IPS DF 6.9 (cell line): ENCODE measurements around the gene ERO1B.
A peak's percentile ranks its signal among the peaks of the same experiment; 100 is the strongest.
"Not testable (repeated sequence)": the region's sequence is repeated elsewhere in the genome, so short reads cannot be mapped to it uniquely, and the experiment has no call there.

Experiments used
- DNase-seq: peaks from one replicate; pipeline ENCODE4 v3.0.0-alpha.2; 2013; ENCODE audit warnings: low read depth, low spot score
- H3K27ac ChIP-seq: one replicate; pipeline ENCODE4 v1.5.1; 2013; ENCODE audit warnings: low read length, control low read depth
- H3K27me3 ChIP-seq: 2 replicates; pipeline ENCODE4 v1.6.1; 2013; ENCODE audit warnings: mild to moderate bottlenecking, low read length; ENCODE audit not compliant: control insufficient read depth, insufficient read depth
- H3K36me3 ChIP-seq: 2 replicates; pipeline ENCODE4 v1.6.1; 2013; ENCODE audit warnings: low read length; ENCODE audit not compliant: control insufficient read depth, insufficient read depth
- H3K4me1 ChIP-seq: 2 replicates; pipeline ENCODE4 v1.6.1; 2013; ENCODE audit warnings: low read length; ENCODE audit not compliant: control insufficient read depth, insufficient read depth
- H3K4me3 ChIP-seq: 2 replicates; pipeline ENCODE4 v1.5.1; 2013; ENCODE audit warnings: mild to moderate bottlenecking, low read length
- H3K9me3 ChIP-seq: 2 replicates; pipeline ENCODE4 v1.6.1; 2013; ENCODE audit warnings: low read length, inconsistent platforms; ENCODE audit not compliant: control insufficient read depth, insufficient read depth
- WGBS: extraction: QIAGEN DNeasy Blood & Tissue Kit; methylation state at CpG from one replicate; pipeline ENCODE4 v1.1.7; 2013; ENCODE audit warnings: mixed read lengths, missing lambda C conversion rate; ENCODE audit not compliant: insufficient read length, insufficient coverage; 5-methylcytosine and 5-hydroxymethylcytosine counted together

ERO1B gene, protein sequence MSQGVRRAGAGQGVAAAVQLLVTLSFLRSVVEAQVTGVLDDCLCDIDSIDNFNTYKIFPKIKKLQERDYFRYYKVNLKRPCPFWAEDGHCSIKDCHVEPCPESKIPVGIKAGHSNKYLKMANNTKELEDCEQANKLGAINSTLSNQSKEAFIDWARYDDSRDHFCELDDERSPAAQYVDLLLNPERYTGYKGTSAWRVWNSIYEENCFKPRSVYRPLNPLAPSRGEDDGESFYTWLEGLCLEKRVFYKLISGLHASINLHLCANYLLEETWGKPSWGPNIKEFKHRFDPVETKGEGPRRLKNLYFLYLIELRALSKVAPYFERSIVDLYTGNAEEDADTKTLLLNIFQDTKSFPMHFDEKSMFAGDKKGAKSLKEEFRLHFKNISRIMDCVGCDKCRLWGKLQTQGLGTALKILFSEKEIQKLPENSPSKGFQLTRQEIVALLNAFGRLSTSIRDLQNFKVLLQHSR

DNA sequence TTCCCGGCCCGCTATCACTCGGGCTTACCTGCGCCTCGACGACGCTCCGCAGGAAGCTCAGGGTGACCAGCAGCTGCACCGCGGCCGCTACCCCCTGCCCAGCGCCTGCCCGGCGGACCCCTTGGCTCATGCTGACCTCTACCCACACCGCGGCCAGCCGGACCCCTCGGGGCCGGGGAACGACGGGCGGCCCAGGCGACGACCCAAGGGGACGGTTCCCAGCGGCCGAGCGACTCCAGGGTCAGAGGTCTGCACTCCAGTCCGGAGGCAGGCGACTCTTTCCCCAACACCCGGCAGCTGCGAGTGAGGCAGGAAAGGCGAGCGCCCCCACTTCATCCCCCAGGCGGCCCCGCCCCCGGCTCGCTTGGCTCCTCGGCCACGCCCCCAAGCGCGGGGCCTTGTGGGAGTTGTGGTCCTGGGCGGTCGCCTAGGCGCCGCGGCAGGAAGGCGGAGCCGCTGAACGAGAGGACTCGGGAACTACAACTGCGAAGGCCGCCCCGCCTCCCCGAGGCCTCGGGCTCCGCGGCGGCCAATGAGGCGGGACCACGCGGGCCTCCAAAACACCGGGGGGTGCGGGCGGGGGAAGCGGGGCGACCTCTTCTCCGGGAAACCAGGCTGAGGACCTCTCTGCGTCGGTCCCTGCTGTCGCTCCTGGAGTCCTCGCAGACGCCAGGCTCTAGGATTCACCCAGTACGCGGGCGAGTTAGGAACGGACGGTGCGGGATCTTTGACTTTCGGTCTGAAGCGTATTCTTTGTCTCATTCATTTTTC, at the start of gene ERO1B:
TSS of gene ERO1B (minus strand) at position 305 of the 771 bp plus-strand sequence. CDS start at position 130, 175 bp downstream.
- Histone ChIP-seq H3K27ac (no peak within 1 kb of the TSS), H3K4me1 (no peaks in the 10 kb centered on the region), H3K9me3 (no peaks in the 10 kb centered on the region), H3K36me3 (no peaks in the 10 kb centered on the region), H3K27me3 (peaks cover 3% of the 10 kb centered on the region; the same call in 1 of the 2 replicates), H3K4me3 (peak within 1 kb of the TSS; percentile 89)
- no CpG with 5 or more reads among the region's 81 CpGs for WGBS
- DNase-seq, result peak; percentile 97

GRCh38 chr1:236331412-236331811, 49.7 kb upstream of the ERO1B start:
- not testable (repeated sequence) for H3K4me1 ChIP-seq, DNase-seq, H3K4me3 ChIP-seq, H3K27ac ChIP-seq, H3K9me3 ChIP-seq, H3K27me3 ChIP-seq, H3K36me3 ChIP-seq
- WGBS, result no CpG with 5 or more reads among the region's 3 CpGs

GRCh38 chr1:236326432-236326831, 44.7 kb upstream of the ERO1B start:
- no peaks in the 10 kb centered on the region for H3K36me3 ChIP-seq
- no CpG with 5 or more reads among the region's 1 CpG for WGBS
- H3K9me3 ChIP-seq, result no peaks in the 10 kb centered on the region
- H3K4me1 ChIP-seq, result no peaks in the 10 kb centered on the region
- H3K27me3 ChIP-seq, result no peaks in the 10 kb centered on the region
- no peak overlapping the region for H3K4me3 ChIP-seq
- DNase-seq, result no peak
- no peak overlapping the region for H3K27ac ChIP-seq

- WGBS, result no CpG with 5 or more reads among the region's 2 CpGs
- no peak for DNase-seq
- no peaks in the 10 kb centered on the region for H3K9me3 ChIP-seq
- H3K27ac ChIP-seq, result no peak overlapping the region
- H3K4me1 ChIP-seq, result no peaks in the 10 kb centered on the region
- no peak overlapping the region for H3K4me3 ChIP-seq
- no peaks in the 10 kb centered on the region for H3K27me3 ChIP-seq
- H3K36me3 ChIP-seq, result no peaks in the 10 kb centered on the region
These were observed 43.8 kb upstream of the ERO1B start for GRCh38 chr1:236325567-236325966.

DNA sequence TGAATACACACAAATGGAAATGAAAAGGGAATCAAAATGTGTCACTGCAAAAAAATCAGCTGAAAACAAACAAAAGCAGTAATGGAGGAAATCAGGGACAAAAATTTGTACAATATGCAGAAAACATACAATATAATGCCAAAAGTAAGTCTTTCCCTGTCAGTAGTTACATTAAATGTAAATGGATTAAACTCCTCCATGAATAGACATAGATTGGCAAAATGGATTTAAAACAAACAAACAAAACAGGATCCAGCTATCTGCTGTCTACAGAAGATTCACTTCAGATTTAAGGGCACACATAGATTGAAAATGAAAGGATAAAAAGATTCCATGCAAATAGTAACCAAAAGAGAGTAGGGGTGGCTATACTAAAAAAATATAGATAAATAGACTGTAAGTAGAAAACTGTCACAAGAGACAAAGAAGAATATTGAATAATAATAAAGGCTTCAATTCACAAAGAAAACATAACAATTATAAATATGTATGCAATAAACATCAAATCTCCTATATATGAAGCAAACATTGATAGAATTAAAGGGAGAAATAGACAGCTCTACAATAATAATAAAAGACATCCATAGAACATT, 42.2 kb upstream of the ERO1B start:
- H3K36me3 ChIP-seq, result no peaks in the 10 kb centered on the region
- H3K4me1 ChIP-seq, result no peaks in the 10 kb centered on the region
- no peak overlapping the region for H3K4me3 ChIP-seq
- no peaks in the 10 kb centered on the region for H3K27me3 ChIP-seq
- no peak overlapping the region for H3K27ac ChIP-seq
- no peaks in the 10 kb centered on the region for H3K9me3 ChIP-seq
- no peak for DNase-seq

GRCh38 chr1:236322566-236323409, 41.0 kb upstream of the ERO1B start:
- Histone ChIP-seq H3K27ac (no peak overlapping the region), H3K4me1 (no peaks in the 10 kb centered on the region), H3K4me3 (no peak overlapping the region), H3K9me3 (no peaks in the 10 kb centered on the region), H3K27me3 (no peaks in the 10 kb centered on the region), H3K36me3 (no peaks in the 10 kb centered on the region)
- no peak for DNase-seq
- WGBS, result no CpG with 5 or more reads among the region's 1 CpG

DNA sequence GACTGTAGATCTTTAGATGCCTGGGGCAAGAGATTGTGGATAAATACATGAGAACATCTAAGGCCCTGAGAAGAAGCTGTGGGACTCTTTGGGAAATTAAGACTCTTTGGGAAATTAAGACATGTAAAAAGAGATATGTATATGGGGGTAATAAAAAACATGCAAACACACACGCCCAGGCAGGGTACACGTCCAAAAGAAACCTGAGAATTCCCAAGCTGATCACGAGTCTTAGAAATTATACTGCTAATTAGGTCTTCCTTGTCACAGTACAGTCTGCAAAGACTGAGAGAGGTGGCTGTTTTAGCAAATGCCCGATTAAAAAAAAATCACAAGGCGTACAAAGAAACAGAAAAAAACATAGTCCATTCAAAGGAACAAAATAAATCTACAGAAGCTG, 39.3 kb upstream of the ERO1B start:
- no CpG with 5 or more reads among the region's 5 CpGs for WGBS
- Histone ChIP-seq H3K4me1 (no peaks in the 10 kb centered on the region), H3K27ac (no peak overlapping the region), H3K4me3 (no peak overlapping the region), H3K9me3 (no peaks in the 10 kb centered on the region), H3K36me3 (no peaks in the 10 kb centered on the region), H3K27me3 (no peaks in the 10 kb centered on the region)
- no peak for DNase-seq

GRCh38 chr1:236320671-236321070, 38.9 kb upstream of the ERO1B start:
- H3K4me3 ChIP-seq, result no peak overlapping the region
- H3K27me3 ChIP-seq, result no peaks in the 10 kb centered on the region
- no peak for DNase-seq
- WGBS, result no CpG with 5 or more reads among the region's 1 CpG
- H3K27ac ChIP-seq, result no peak overlapping the region
- H3K4me1 ChIP-seq, result no peaks in the 10 kb centered on the region
- no peaks in the 10 kb centered on the region for H3K9me3 ChIP-seq
- H3K36me3 ChIP-seq, result no peaks in the 10 kb centered on the region

DNA sequence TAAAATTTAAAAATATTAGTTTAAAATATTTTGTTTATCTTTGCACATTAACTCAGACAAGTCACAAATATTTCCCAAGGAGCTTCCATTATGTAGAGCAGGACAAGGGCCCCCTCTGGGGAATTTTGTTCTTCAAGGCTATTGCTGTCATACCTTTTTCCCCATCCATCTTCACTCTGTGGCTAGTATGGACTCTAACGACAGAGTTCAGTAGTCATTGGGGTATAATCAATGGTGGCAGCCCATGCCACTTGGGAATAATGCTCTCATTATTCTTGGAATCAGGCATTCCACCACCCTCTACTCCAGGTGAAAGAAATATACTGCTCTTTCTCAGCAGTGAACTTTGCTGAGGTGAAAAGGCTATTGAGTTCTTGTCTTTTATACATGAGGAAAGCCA, 38.5 kb upstream of the ERO1B start:
- no peak overlapping the region for H3K27ac ChIP-seq
- no peak for DNase-seq
- no peaks in the 10 kb centered on the region for H3K36me3 ChIP-seq
- H3K27me3 ChIP-seq, result no peaks in the 10 kb centered on the region
- WGBS, result no CpG with 5 or more reads among the region's 1 CpG
- H3K4me3 ChIP-seq, result no peak overlapping the region
- no peaks in the 10 kb centered on the region for H3K9me3 ChIP-seq
- H3K4me1 ChIP-seq, result no peaks in the 10 kb centered on the region

GRCh38 chr1:236316437-236316836, 34.7 kb upstream of the ERO1B start:
- Histone ChIP-seq H3K4me3 (no peak overlapping the region), H3K36me3 (no peaks in the 10 kb centered on the region), H3K27me3 (no peaks in the 10 kb centered on the region), H3K9me3 (no peaks in the 10 kb centered on the region), H3K4me1 (no peaks in the 10 kb centered on the region), H3K27ac (no peak overlapping the region)
- no peak for DNase-seq
- WGBS, result no CpG with 5 or more reads among the region's 2 CpGs
